Measurements from ENCODE around the gene WDR1.

The WDR1 gene

GRCh38 chr4:10034612-10035104 is 81.9 kb downstream of the WDR1 start:
- no peak for DNase-seq

DNA sequence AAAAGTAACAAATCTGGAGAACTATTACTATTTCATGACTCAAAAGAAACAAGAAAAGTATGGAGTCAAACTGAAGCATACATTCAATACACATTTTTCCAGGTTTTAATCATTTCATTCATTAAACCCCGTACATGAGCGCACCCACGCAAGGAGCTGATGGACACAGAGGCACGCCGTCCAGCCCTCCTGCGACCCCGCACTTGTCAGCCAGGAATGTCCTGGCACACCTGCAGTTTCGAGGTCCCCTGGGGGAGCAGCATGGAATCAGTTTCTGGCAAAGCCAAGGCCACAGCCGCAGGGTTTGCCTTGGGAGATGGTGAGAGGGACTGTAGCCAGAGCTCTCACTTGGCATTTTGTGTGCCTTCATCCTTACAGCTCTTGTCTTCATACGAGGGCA is 82.5 kb downstream of the WDR1 start:
- DNase-seq, result no peak

- no peak for DNase-seq
Measured at GRCh38 chr4:10033191-10033881, 83.3 kb downstream of the WDR1 start.

DNA sequence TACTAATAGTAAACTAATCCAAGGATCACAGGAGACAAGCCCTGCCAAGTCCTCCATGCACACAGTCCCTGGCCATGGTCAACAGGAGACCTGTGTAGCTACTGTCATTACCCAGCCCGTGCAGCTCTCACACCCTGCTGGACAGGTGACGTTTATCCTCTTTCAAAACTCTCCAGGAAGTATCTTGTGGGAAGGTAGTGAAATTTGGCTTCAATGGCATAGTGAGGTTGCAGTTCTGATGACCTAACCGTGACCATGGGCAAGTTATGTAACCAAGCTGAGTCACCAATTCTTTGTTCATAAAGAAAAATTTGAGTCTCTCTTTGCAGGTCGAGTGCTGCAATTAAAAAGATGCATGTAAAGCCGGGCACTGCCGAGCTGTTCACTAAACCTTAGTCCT is 84.0 kb downstream of the WDR1 start:
- DNase-seq, result no peak

GRCh38 chr4:10031668-10032590 is 84.7 kb downstream of the WDR1 start:
- no peak for DNase-seq

DNA sequence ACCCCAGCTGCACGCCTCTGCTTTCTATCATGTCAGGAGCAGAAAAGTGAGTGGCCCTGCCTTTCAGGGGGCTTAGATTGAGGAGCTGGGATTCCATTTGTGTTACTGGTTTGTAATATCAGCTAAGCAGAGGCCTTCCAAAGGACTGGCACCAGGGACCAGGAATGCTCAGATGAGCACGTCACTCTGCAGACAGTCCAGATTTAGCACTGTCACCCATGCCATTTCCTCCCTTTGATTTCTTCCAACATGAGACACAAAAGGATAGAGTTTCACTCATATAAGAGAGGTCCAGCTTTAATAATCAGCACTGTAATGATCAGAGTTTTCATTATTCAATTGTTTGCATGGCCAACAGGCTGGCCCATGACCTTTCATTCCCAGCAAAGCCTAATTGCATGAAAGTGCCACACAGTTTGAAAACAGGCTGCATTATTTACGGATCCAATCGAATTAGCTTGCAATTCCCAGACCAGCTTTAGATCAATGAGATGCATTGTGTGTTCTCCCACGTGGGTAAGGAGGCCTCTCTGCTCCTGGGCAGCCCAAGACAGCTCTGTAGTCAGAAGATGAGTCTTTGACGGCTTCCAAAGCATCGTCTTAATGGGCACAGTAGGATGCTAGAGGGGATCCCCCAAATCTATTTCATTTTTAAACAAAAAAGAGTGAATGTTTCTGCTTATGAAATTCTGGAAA is 85.5 kb downstream of the WDR1 start:
- DNase-seq, result no peak

DNA sequence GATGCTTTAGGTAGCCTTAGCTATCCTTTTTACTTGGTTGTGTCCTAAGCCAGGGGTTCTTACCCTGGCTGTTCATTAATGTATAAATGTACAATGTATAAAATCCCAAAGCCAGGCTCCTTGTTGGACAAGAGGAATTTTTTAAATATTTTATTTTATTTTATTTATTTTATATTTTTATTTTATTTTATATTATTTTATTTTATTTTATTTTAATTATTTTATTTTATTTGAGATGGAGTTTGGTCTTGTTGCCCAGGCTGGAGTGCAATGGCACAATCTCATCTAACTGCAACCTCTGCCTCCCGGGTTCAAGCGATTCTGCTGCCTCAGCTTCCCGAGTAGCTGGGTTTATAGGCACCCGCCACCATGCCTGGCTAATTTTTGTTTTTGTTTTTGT is 87.2 kb downstream of the WDR1 start:
- DNase-seq, result no peak

- DNase-seq, result no peak
Measured at GRCh38 chr4:10028910-10029309, 87.7 kb downstream of the WDR1 start.

DNA sequence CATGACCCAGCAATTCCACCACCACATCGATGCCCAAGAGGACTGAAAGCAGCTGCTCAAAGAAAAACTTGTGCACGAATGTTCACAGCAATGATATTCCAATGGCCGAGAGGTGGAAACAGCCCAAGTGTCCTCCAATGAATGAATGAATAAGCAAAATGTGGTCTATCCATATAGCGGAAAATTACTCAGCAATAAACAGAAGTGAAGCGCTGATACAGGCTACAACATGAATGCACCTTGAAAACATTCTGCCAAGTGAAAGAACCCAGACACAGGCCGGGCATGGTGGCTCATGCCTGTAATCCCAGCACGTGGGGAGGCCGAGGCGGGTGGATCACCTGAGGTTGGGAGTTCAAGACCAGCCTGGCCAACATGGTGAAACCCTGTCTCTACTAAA is 90.1 kb downstream of the WDR1 start:
- DNase-seq, result no peak

DNA sequence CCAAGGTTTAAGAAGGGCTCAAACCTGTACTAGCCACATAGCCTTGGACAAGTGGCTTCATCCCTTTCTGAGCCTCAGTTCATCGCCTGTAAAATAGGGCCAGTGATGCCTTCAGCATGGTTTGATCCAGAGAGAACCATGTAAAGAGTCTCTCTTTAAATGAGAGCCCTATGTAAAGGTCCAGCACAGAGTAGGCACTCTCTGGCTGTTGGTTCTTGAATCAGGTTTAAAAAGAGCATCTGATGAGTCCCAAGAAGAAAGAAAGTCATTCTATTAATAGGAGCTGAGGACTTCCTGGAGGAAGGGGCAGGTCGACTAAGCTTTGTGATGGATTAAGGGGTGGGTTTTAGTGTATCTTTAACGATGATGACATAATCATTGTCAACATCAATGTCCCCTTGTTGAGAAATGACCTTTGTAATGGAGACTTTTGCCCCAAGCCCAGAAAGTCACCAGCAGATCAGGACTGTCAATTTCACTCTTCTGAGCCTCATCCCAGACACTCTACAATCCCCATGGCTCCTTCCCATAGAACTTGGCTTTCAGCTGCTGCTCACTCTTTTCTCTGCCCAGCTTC is 91.3 kb downstream of the WDR1 start:
- no peak for DNase-seq
